Loucy (cell line): ENCODE results near the gene TAF1B.

Experiments used
- EZH2phosphoT487 ChIP-seq: fragments of 200-600 bp; IDR thresholded peaks from 2 replicates; pipeline ENCODE4 v1.6.1; 2018; ENCODE audit warnings: antibody characterized with exemption, mild to moderate bottlenecking, moderate library complexity, borderline replicate concordance
- TF ChIP-seq, protein P1 (sequence below): fragments of 200-600 bp; sonication (generic); conservative IDR thresholded peaks from 2 replicates; pipeline ENCODE4 v1.5.1; 2014; ENCODE audit warnings: mild to moderate bottlenecking, antibody characterized with exemption, low read length

DNA sequence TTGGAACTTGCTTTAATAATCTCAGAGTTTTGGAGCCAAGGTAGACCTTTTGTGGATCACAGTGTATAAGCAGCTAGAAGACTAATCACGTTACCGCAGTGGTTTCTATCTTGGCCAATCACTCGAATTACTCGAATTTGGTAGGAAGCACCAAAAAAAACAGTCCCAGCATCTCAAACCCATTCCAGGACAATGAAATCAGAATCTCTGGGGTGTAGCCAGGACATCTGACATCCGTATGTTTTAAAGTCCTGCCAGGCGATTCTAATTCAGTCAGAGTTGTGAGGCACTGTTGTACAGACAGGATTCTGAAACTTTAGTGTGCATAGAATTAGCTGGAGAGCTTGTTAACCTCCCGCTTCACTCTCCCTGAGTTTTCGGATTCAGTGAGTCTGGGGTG lies 139.0 kb downstream of the TAF1B start:
- TF ChIP-seq, protein P1, sequence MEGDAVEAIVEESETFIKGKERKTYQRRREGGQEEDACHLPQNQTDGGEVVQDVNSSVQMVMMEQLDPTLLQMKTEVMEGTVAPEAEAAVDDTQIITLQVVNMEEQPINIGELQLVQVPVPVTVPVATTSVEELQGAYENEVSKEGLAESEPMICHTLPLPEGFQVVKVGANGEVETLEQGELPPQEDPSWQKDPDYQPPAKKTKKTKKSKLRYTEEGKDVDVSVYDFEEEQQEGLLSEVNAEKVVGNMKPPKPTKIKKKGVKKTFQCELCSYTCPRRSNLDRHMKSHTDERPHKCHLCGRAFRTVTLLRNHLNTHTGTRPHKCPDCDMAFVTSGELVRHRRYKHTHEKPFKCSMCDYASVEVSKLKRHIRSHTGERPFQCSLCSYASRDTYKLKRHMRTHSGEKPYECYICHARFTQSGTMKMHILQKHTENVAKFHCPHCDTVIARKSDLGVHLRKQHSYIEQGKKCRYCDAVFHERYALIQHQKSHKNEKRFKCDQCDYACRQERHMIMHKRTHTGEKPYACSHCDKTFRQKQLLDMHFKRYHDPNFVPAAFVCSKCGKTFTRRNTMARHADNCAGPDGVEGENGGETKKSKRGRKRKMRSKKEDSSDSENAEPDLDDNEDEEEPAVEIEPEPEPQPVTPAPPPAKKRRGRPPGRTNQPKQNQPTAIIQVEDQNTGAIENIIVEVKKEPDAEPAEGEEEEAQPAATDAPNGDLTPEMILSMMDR: no peak
- TF ChIP-seq EZH2phosphoT487: no peak
